Hindlimb muscle (tissue), 1 donor: Measurements from ENCODE around the gene ADAMTS6. TPM values are rescaled to one million over a fixed set of nuclear protein-coding genes. Genes with fewer than 3 reads are reported as not detected.

Source experiments
- DNase-seq: peaks from one replicate; pipeline ENCODE4 v3.0.0-alpha.2; 2013
- polyA plus RNA-seq: library from polyadenylated mRNA; unstranded; fragments of 120-200 nt; gene quantifications from one replicate; pipeline ENCODE4 v1.2.1, GENCODE V29; 2013; ENCODE audit not compliant: insufficient read length

The ADAMTS6 gene
- polyA plus RNA-seq, 1 donor: 0.63 TPM

GRCh38 chr5:65133477-65134110, 348.1 kb downstream of the ADAMTS6 start:
- no peak for DNase-seq

- no peak for DNase-seq
These were observed 349.3 kb downstream of the ADAMTS6 start for GRCh38 chr5:65132386-65132785.

DNA sequence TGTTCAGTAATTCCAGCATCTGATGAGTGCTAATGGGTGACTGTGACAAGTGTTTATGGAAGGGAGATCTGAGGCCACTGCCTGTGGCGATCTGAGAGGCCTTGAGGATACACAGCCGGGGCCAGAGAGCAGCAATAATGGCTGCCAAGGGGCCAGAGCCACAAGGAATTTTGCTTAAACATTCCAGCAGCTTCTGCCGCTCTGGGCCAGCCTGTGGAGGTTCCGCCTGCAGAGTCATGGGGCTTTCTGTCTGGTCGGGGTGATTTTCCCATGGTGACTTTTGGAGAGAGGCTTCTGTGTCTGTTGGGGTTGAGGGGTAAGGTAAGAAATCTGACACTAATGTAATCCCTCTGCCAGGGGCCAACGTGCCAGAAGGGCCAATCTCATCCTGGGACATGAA, 353.5 kb downstream of the ADAMTS6 start:
- DNase-seq: no peak

GRCh38 chr5:65127161-65127901, 354.4 kb downstream of the ADAMTS6 start:
- DNase-seq: no peak

- no peak for DNase-seq
These were observed 355.1 kb downstream of the ADAMTS6 start for GRCh38 chr5:65126542-65127069.

GRCh38 chr5:65125591-65126541, 355.9 kb downstream of the ADAMTS6 start:
- no peak for DNase-seq

- no peak for DNase-seq
These were observed 359.8 kb downstream of the ADAMTS6 start for GRCh38 chr5:65121880-65122436.

- no peak for DNase-seq
These were observed 361.3 kb downstream of the ADAMTS6 start for GRCh38 chr5:65120371-65120967.

DNA sequence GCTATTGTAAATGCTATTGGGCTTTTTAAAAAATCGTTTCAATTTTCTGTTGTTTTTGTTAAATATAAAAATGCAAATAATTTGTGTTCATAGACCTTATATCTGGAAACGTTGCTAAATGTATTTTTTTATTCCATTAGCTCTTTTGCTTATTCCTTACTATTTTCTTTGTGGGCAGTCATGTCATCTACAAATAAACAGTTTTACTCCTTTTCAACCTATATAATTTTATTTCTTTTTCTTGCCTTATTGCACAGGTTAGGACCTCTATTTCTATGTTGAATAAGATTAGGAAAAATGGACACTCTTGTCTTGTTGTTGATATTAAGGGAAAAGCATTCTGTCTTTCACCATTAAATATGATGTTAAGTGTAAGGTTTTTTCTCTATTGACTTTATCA, 364.2 kb downstream of the ADAMTS6 start:
- DNase-seq: no peak

GRCh38 chr5:65113771-65114170, 367.9 kb downstream of the ADAMTS6 start:
- no peak for DNase-seq

- no peak for DNase-seq
These were observed 369.6 kb downstream of the ADAMTS6 start for GRCh38 chr5:65111961-65112658.

GRCh38 chr5:65108786-65109743, 372.7 kb downstream of the ADAMTS6 start:
- DNase-seq: no peak

- no peak for DNase-seq
These were observed 376.4 kb downstream of the ADAMTS6 start for GRCh38 chr5:65105301-65105700.

GRCh38 chr5:65104831-65105230, 376.9 kb downstream of the ADAMTS6 start:
- no peak for DNase-seq

DNA sequence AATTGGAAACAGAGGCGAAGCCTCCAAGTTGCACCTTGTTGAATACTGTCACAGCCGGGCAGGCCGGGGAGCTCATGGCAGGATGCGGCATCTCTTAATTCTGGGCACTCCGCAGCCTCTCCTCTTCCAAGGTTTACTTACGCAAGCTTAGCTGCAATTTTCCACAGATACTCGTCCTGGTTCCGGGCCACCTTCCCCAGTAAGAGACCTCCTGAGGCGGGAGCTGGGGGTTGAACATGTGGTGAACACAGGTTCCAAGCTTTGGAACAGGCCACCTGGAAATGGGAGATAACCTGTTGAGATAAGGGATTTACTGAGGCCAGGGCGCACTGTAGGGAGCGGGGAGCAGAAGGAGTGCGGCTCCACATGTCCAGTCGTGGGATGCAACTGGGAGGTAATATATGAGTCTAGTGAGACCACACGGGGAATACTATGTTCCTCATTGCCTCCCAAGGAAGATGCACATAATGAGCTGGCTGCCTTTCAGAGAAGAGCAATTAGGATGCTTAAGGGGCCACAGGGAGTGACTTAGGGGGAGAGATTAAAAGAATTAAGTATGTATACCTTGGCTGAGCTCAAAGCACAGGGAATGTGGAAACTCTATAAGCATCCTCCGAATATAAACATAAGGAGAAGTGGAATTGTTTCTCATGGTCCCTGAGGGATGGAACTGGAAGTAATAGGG, 377.8 kb downstream of the ADAMTS6 start:
- peak; percentile 66 for DNase-seq

DNA sequence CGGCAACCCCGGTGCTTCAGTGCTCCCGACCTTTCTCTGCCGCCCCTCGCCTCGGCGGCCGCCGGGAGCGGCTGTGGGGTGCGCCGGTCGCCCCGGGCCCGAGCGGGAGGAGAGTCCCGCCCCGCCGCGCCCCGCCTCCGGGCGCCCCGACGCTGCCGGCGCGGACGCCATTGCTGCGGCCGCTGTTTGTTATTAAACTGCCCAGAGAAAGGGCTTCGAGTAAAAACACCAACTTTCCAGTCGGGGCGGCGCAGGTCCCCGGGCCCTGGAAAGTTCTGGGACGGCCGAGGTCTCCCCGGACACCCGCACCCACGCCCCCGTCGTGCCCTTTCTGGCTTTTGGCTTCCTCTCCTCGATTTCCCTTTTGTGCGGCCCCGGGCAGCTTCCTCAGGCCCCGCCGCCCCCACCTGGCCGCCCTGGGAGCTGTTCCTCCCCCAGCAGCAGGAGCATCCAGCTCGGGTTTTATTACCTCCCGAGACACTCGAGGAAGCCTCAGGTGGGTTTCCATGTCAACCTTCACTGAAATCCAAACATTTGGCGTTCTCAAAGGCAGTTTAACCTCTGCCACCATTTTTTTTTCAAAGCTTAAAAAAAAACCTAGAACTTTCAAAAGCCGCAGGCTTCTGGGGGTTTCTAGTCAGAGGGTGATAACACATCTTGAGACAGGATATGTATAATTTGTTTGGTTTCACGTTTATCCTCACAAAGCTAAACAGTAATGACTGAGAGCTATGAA, 378.6 kb downstream of the ADAMTS6 start:
- peak; percentile 58 for DNase-seq

DNA sequence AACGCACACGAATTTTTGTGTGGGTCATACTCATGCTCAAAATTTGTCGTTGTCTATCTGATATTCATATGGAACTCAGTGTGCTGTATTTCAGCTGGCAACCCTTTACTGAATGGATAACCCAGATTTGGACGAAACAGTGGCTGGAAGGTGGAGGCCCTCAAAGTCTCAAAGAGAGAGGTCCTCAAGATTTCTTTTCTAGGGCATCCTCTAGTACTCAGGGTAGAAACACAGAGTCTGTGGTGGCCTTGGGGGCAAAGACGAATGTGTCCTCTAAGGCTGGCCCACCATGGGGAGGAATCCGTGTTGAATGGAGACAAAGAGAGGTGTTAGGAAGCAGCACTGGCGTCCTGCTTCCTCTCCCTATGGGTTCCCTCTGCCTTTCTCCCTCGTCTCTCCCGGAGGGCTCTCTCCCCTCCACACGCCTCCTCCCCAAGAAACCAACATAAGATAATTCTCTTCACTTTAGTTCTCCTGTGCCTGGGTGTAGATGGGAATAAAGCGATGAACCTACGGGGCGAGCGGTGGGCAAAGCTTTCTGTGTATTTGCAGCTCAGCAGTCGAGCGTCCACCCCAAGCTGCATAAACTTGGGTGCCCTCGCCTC, 379.2 kb downstream of the ADAMTS6 start:
- peak; percentile 27 for DNase-seq

GRCh38 chr5:65101632-65102100, 380.1 kb downstream of the ADAMTS6 start:
- no peak for DNase-seq
